ENCODE measurements around the gene CLDN16. TPM values are rescaled to one million over a fixed set of nuclear protein-coding genes. Genes with fewer than 3 reads are reported as not detected.

CLDN16 gene
- total RNA-seq, 1 donor from 2014 or later: not detected

- peaks cover 7% of the 10 kb centered on the region for H3K27me3 Mint-ChIP-seq
- POLR2A ChIA-PET: no interaction called here
- no peaks in the 10 kb centered on the region for H3K36me3 Mint-ChIP-seq (ENCODE audit: low read depth)
- DNase-seq: no peak
- no peak overlapping the region for H3K4me3 Mint-ChIP-seq
- no peak for TF ChIP-seq CTCF (IDR thresholded peaks at IDR 0.05)
- ATAC-seq (ENCODE audit: low read depth): no peak
- CTCF ChIA-PET: no interaction called here
- H3K4me1 Mint-ChIP-seq: no peaks in the 10 kb centered on the region
- H3K27ac Mint-ChIP-seq: no peak overlapping the region
- no peaks in the 10 kb centered on the region for H3K9me3 Mint-ChIP-seq
- intact Hi-C loops (cut with micrococcal nuclease): no loop called here
Measured at GRCh38 chr3:190443257-190443656, 55.3 kb downstream of the CLDN16 start.

GRCh38 chr3:190444006-190444405, 56.0 kb downstream of the CLDN16 start:
- intact Hi-C loops (cut with micrococcal nuclease): no loop called here
- no peaks in the 10 kb centered on the region for H3K4me1 Mint-ChIP-seq
- H3K27ac Mint-ChIP-seq: no peak overlapping the region
- H3K27me3 Mint-ChIP-seq: peaks cover 7% of the 10 kb centered on the region
- no peaks in the 10 kb centered on the region for H3K36me3 Mint-ChIP-seq (ENCODE audit: low read depth)
- DNase-seq (no peak), ATAC-seq (ENCODE audit: low read depth) (no peak)
- ChIA-PET CTCF (no interaction called here), POLR2A (no interaction called here)
- no peaks in the 10 kb centered on the region for H3K9me3 Mint-ChIP-seq
- no peak for TF ChIP-seq CTCF (IDR thresholded peaks at IDR 0.05)
- H3K4me3 Mint-ChIP-seq: no peak overlapping the region

- POLR2A ChIA-PET: no interaction called here
- Mint-ChIP-seq H3K4me1 (no peaks in the 10 kb centered on the region), H3K27me3 (peaks cover 7% of the 10 kb centered on the region), H3K4me3 (no peak overlapping the region), H3K27ac (no peak overlapping the region), H3K9me3 (no peaks in the 10 kb centered on the region), H3K36me3 (ENCODE audit: low read depth) (no peaks in the 10 kb centered on the region)
- ATAC-seq (ENCODE audit: low read depth) (no peak), DNase-seq (no peak)
- TF ChIP-seq CTCF (IDR thresholded peaks at IDR 0.05): no peak
- intact Hi-C loops (cut with micrococcal nuclease): no loop called here
- CTCF ChIA-PET: no interaction called here
Measured at GRCh38 chr3:190444576-190445145, 56.7 kb downstream of the CLDN16 start.

GRCh38 chr3:190446573-190447279, 58.8 kb downstream of the CLDN16 start:
- Mint-ChIP-seq H3K27ac (no peak overlapping the region), H3K27me3 (peaks cover 7% of the 10 kb centered on the region), H3K9me3 (no peaks in the 10 kb centered on the region), H3K4me1 (no peaks in the 10 kb centered on the region), H3K4me3 (no peak overlapping the region), H3K36me3 (ENCODE audit: low read depth) (no peaks in the 10 kb centered on the region)
- no peak for DNase-seq
- no peak for TF ChIP-seq CTCF (IDR thresholded peaks at IDR 0.05)
- CTCF ChIA-PET: interaction anchor here (1.1 kb wide), 1 partner anchor 67 kb away, joined by 3 read pairs; the partner anchor contains the start of gene IL1RAP
- POLR2A ChIA-PET: no interaction called here
- intact Hi-C loops (cut with micrococcal nuclease): no loop called here
- ATAC-seq (ENCODE audit: low read depth): no peak

- H3K27me3 Mint-ChIP-seq: peaks cover 10% of the 10 kb centered on the region
- intact Hi-C loops (cut with micrococcal nuclease): no loop called here
- no peak overlapping the region for H3K4me3 Mint-ChIP-seq
- no peak for TF ChIP-seq CTCF (IDR thresholded peaks at IDR 0.05)
- ChIA-PET POLR2A (no interaction called here), CTCF (interaction anchor here (1.1 kb wide), 1 partner anchor 65 kb away, joined by 3 read pairs; the partner anchor contains the start of gene IL1RAP)
- DNase-seq (no peak), ATAC-seq (ENCODE audit: low read depth) (no peak)
- no peak overlapping the region for H3K27ac Mint-ChIP-seq
- no peaks in the 10 kb centered on the region for H3K4me1 Mint-ChIP-seq
- H3K36me3 Mint-ChIP-seq (ENCODE audit: low read depth): no peaks in the 10 kb centered on the region
- H3K9me3 Mint-ChIP-seq: no peaks in the 10 kb centered on the region
Measured at GRCh38 chr3:190448256-190448655, 60.3 kb downstream of the CLDN16 start.
